Esophagus squamous epithelium (tissue), 5 donors: ENCODE results near the gene ATP5PD. TPM values are rescaled to one million over a fixed set of nuclear protein-coding genes. Genes with fewer than 3 reads are reported as not detected.
A peak's percentile ranks its signal among the peaks of the same experiment; 100 is the strongest.

ENCODE experiments used
- DNase-seq: peaks from one replicate; lab custom pipeline; 2025; lab: John Stamatoyannopoulos, UW
- H3K27ac ChIP-seq, 4 donors: fragments of 200-600 bp; sonication (generic); one replicate each; pipeline ENCODE4 v1.5.1; 2016 to 2019; ENCODE audit warnings: mild to moderate bottlenecking in 1 of 4
- H3K27me3 ChIP-seq, 4 donors: fragments of 200-600 bp; sonication (generic); 1 replicate in 3 of 4; 2 replicates in 1 of 4; pipeline versions ENCODE4 v1.5.1 to v1.6.0; 2017 to 2021; ENCODE audit warnings: antibody characterized with exemption in 1 of 4
- H3K36me3 ChIP-seq, 3 donors: fragments of 200-600 bp; sonication (generic); one replicate each; pipeline ENCODE4 v1.5.1; 2016 to 2019
- H3K4me1 ChIP-seq, 3 donors: fragments of 200-600 bp; sonication (generic); one replicate each; pipeline ENCODE4 v1.5.1; 2017 to 2019
- H3K4me3 ChIP-seq, 4 donors: fragments of 200-600 bp; sonication (generic); 1 replicate in 3 of 4; 2 replicates in 1 of 4; pipeline ENCODE4 v1.5.1; 2016 to 2019; ENCODE audit warnings: mild to moderate bottlenecking in 2 of 4, moderate library complexity in 1 of 4
- H3K9me3 ChIP-seq, 3 donors: fragments of 200-600 bp; sonication (generic); one replicate each; pipeline ENCODE4 v1.5.1; 2016 to 2019
- CTCF ChIP-seq, 6 experiments: fragments of 450-650 bp in 4 of 6; fragments of 200-600 bp in 2 of 6; sonication (generic) in 2 of 6; IDR thresholded peaks; one replicate each; pipeline ENCODE4 v1.5.1; 2016 to 2019; ENCODE audit warnings: antibody characterized with exemption in 6 of 6, mild to moderate bottlenecking in 4 of 6, moderate library complexity in 4 of 6
- POLR2A ChIP-seq, 4 donors: fragments of 450-650 bp; IDR thresholded peaks; one replicate each; pipeline ENCODE4 v1.6.1; 2017; ENCODE audit warnings: antibody characterized with exemption in 4 of 4, mild to moderate bottlenecking in 4 of 4, moderate library complexity in 3 of 4
- WGBS, 2 donors: methylation state at CpG; one replicate each; pipeline ENCODE4 v1.1.5; 2018; 5-methylcytosine and 5-hydroxymethylcytosine counted together
- intact Hi-C: fragments of 100-400 bp; cut with DNase I; formaldehyde crosslinking; loops from one replicate; pipeline ENCODE4 v1.15.0; 2022
- small RNA-seq, 4 donors: library from RNA; depleted of rRNA; stranded (forward); fragments of <200 nt; gene quantifications; one replicate each; pipeline ENCODE3, GENCODE V24; 2016
- total RNA-seq, 4 donors: library from RNA; depleted of rRNA; stranded (reverse); fragments of >200 nt; gene quantifications; one replicate each; pipeline ENCODE4 v1.1.0, GENCODE V29; 2016
- donor health status: DM: yes; HTN: yes; CAD: no.

ATP5PD gene
- total RNA-seq, 4 donors from 2014 or later = 252 to 300 (median 277) TPM

GRCh38 chr17:74995847-74996246, 50.9 kb downstream of the ATP5PD start:
- TF ChIP-seq CTCF (IDR thresholded peaks at IDR 0.05) = no peak
- TF ChIP-seq POLR2A (IDR thresholded peaks at IDR 0.05) = no peak
- Histone ChIP-seq H3K4me1 (peaks cover 18 to 38% (median 19%) of the 10 kb centered on the region in 3 donors), H3K4me3 (no peak overlapping the region), H3K27me3 (no peaks in the 10 kb centered on the region), H3K27ac (no peak overlapping the region), H3K9me3 (no peaks in the 10 kb centered on the region), H3K36me3 (peaks cover 0 to 8% (median 6%) of the 10 kb centered on the region in 3 donors)
- DNase-seq = no peak
- intact Hi-C loops = no loop called here
- WGBS, 2 donors = 63 to 64% methylated on average over 5 of the region's 5 CpGs

- no peaks in the 10 kb centered on the region for H3K9me3 ChIP-seq
- H3K27ac ChIP-seq = no peak overlapping the region
- H3K4me1 ChIP-seq = peaks cover 19 to 52% (median 24%) of the 10 kb centered on the region in 3 donors
- 61 to 73% methylated on average over 4 to 7 of the region's 7 CpGs for WGBS, 2 donors
- peaks cover 0 to 2% (median 0%) of the 10 kb centered on the region in 3 donors for H3K36me3 ChIP-seq
- no peaks in the 10 kb centered on the region for H3K27me3 ChIP-seq
- TF ChIP-seq CTCF (IDR thresholded peaks at IDR 0.05) = no peak
- no peak for TF ChIP-seq POLR2A (IDR thresholded peaks at IDR 0.05)
- H3K4me3 ChIP-seq = no peak overlapping the region
- intact Hi-C loops = no loop called here
- DNase-seq = no peak
Measured at GRCh38 chr17:74994440-74994839, 52.3 kb downstream of the ATP5PD start.

- intact Hi-C loops = no loop called here
- Histone ChIP-seq H3K4me3 (no peak overlapping the region), H3K27me3 (no peaks in the 10 kb centered on the region), H3K9me3 (no peaks in the 10 kb centered on the region), H3K4me1 (peaks cover 19 to 73% (median 30%) of the 10 kb centered on the region in 3 donors), H3K36me3 (no peaks in the 10 kb centered on the region), H3K27ac (peak overlapping the region; percentile 66 to 81 (median 72))
- no peak for DNase-seq
- WGBS, 2 donors = 26 to 30% methylated on average over 2 of the region's 2 CpGs
- no peak for TF ChIP-seq POLR2A (IDR thresholded peaks at IDR 0.05)
- no peak for TF ChIP-seq CTCF (IDR thresholded peaks at IDR 0.05)
Measured at GRCh38 chr17:74992223-74992622, 54.5 kb downstream of the ATP5PD start.

- Histone ChIP-seq H3K27ac (peak overlapping the region in 2 of 4 donors; percentile 16 to 35), H3K27me3 (no peaks in the 10 kb centered on the region), H3K9me3 (no peaks in the 10 kb centered on the region), H3K36me3 (no peaks in the 10 kb centered on the region), H3K4me1 (peaks cover 19 to 78% (median 35%) of the 10 kb centered on the region in 3 donors), H3K4me3 (no peak overlapping the region)
- 79 to 84% methylated on average over 8 to 9 of the region's 10 CpGs for WGBS, 2 donors
- no peak for DNase-seq
- TF ChIP-seq POLR2A (IDR thresholded peaks at IDR 0.05) (no peak), CTCF (IDR thresholded peaks at IDR 0.05) (no peak)
- intact Hi-C loops = no loop called here
Measured at GRCh38 chr17:74990581-74991105, 56.1 kb downstream of the ATP5PD start.

Small RNAs within 50 kb of the gene (small RNA-seq; reads per million reads assigned to genes)
- gene AC111186.1 (0 reads per million in 4 donors), gene RF00019 (0 reads per million in 4 donors), gene RN7SL573P (0 reads per million in 4 donors), gene RNU6-362P (0 reads per million in 4 donors)

Other genes with a start within 250 kb of the ATP5PD start
- gene GRIN2C, start 187.1 kb downstream of the ATP5PD start, total RNA-seq = 1 to 10 TPM in 1 of 4 donors, under 1 TPM in 2, not detected in 1; 0.13 to 4.6 (median 0.19) TPM
- gene FDXR, start 174.0 kb downstream of the ATP5PD start, total RNA-seq = 10 to 100 TPM; 24.4 to 46.4 (median 32.4) TPM
- gene FADS6, start 153.3 kb downstream of the ATP5PD start, total RNA-seq = 1 to 10 TPM in 2 of 4 donors, under 1 TPM in 2; 0.19 to 6.0 (median 1.9) TPM
- gene USH1G, start 123.7 kb downstream of the ATP5PD start, total RNA-seq = 10 to 100 TPM in 1 of 4 donors, 1 to 10 TPM in 3; 2.9 to 12.1 (median 6.7) TPM
- 1 to 10 TPM in 1 of 4 donors, under 1 TPM in 2, not detected in 1; 0.38 to 1.4 (median 0.41) TPM for gene OTOP2, start 122.7 kb downstream of the ATP5PD start, total RNA-seq
- 10 to 100 TPM in 3 of 4 donors, 1 to 10 TPM in 1; 7.1 to 33.9 (median 24.0) TPM for gene OTOP3, start 111.1 kb downstream of the ATP5PD start, total RNA-seq
- gene HID1, start 74.2 kb downstream of the ATP5PD start, total RNA-seq = 1 to 10 TPM; 1.7 to 6.3 (median 2.6) TPM
- 1 to 10 TPM; 5.3 to 7.9 (median 6.7) TPM for gene CDR2L, start 59.3 kb downstream of the ATP5PD start, total RNA-seq
- 100 to 1,000 TPM in 1 of 4 donors, 10 to 100 TPM in 3; 44.4 to 110 (median 61.6) TPM for gene MRPL58, start 34.3 kb downstream of the ATP5PD start, total RNA-seq
- 10 to 100 TPM; 11.5 to 17.6 (median 14.2) TPM for gene KCTD2, start 256 bp upstream of the ATP5PD start, total RNA-seq
- gene SLC16A5, start 41.0 kb upstream of the ATP5PD start, total RNA-seq = 10 to 100 TPM; 13.4 to 22.9 (median 17.4) TPM
- gene ARMC7, start 63.0 kb upstream of the ATP5PD start, total RNA-seq = 1 to 10 TPM; 4.0 to 9.1 (median 5.3) TPM
- gene NT5C, start 84.8 kb upstream of the ATP5PD start, total RNA-seq = 10 to 100 TPM; 81.7 to 97.5 (median 88.4) TPM
- gene JPT1, start 107.5 kb upstream of the ATP5PD start, total RNA-seq = 100 to 1,000 TPM in 3 of 4 donors, 10 to 100 TPM in 1; 82.2 to 249 (median 196) TPM
- gene SUMO2, start 136.0 kb upstream of the ATP5PD start, total RNA-seq = 100 to 1,000 TPM in 1 of 4 donors, 10 to 100 TPM in 3; 49.5 to 110 (median 69.5) TPM
- gene NUP85, start 158.7 kb upstream of the ATP5PD start, total RNA-seq = 10 to 100 TPM; 17.5 to 33.3 (median 29.0) TPM
- 10 to 100 TPM; 23.9 to 39.2 (median 29.8) TPM for gene GGA3, start 214.6 kb upstream of the ATP5PD start, total RNA-seq
- gene MRPS7, start 214.9 kb upstream of the ATP5PD start, total RNA-seq = 10 to 100 TPM; 42.2 to 62.6 (median 48.7) TPM
- gene MIF4GD, start 224.3 kb upstream of the ATP5PD start, total RNA-seq = 10 to 100 TPM; 14.6 to 28.0 (median 21.2) TPM
- 10 to 100 TPM in 2 of 4 donors, 1 to 10 TPM in 2; 9.2 to 15.2 (median 11.2) TPM for gene SLC25A19, start 242.5 kb upstream of the ATP5PD start, total RNA-seq